SK-N-SH (cell line): Measurements from ENCODE around the gene SETD1B.

Source experiments
- CHD2 ChIP-seq: fragments of 150-350 bp; IDR thresholded peaks from 2 replicates; pipeline ENCODE4 v1.6.1; 2018; ENCODE audit warnings: low read length; ENCODE audit not compliant: partially characterized antibody
- TF ChIP-seq, protein P1 (sequence below): IDR thresholded peaks from 2 replicates; pipeline ENCODE4; 2012
- TF ChIP-seq, protein P2 (sequence below): fragments of 200-600 bp; sonication (generic); IDR thresholded peaks from 2 replicates; pipeline ENCODE4 v1.6.1; 2017; ENCODE audit warnings: antibody characterized with exemption, mild to moderate bottlenecking, moderate library complexity
- TF ChIP-seq, protein P3 (sequence below): IDR thresholded peaks from 2 replicates; pipeline ENCODE4 v1.4.0; 2012; ENCODE audit warnings: low read depth

DNA sequence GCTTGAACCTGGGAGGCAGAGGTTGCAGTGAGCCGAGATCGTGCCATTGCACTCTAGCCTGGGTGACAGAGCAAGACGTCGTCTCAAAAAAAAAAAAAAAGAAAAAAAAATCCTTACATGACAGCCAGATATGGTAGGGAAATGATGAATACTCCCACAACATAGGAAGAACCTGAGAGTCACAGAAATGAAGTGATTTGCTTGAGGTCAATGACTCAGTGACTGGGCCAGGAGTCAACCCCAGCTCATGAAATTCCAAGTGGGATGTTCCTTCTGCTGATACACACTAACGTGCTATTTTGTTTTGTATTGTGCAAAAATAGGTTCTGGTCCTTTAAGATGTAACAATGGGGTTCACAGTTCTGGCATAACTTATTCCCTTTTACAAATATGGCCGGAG, 19.3 kb upstream of the SETD1B start:
- TF ChIP-seq, protein P1, sequence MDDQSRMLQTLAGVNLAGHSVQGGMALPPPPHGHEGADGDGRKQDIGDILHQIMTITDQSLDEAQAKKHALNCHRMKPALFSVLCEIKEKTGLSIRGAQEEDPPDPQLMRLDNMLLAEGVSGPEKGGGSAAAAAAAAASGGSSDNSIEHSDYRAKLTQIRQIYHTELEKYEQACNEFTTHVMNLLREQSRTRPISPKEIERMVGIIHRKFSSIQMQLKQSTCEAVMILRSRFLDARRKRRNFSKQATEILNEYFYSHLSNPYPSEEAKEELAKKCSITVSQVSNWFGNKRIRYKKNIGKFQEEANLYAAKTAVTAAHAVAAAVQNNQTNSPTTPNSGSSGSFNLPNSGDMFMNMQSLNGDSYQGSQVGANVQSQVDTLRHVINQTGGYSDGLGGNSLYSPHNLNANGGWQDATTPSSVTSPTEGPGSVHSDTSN, result peak; percentile 55; the same call in 1 of the 2 replicates
- TF ChIP-seq, protein P2, sequence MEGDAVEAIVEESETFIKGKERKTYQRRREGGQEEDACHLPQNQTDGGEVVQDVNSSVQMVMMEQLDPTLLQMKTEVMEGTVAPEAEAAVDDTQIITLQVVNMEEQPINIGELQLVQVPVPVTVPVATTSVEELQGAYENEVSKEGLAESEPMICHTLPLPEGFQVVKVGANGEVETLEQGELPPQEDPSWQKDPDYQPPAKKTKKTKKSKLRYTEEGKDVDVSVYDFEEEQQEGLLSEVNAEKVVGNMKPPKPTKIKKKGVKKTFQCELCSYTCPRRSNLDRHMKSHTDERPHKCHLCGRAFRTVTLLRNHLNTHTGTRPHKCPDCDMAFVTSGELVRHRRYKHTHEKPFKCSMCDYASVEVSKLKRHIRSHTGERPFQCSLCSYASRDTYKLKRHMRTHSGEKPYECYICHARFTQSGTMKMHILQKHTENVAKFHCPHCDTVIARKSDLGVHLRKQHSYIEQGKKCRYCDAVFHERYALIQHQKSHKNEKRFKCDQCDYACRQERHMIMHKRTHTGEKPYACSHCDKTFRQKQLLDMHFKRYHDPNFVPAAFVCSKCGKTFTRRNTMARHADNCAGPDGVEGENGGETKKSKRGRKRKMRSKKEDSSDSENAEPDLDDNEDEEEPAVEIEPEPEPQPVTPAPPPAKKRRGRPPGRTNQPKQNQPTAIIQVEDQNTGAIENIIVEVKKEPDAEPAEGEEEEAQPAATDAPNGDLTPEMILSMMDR, result no peak
- TF ChIP-seq CHD2, result no peak
- TF ChIP-seq, protein P3, sequence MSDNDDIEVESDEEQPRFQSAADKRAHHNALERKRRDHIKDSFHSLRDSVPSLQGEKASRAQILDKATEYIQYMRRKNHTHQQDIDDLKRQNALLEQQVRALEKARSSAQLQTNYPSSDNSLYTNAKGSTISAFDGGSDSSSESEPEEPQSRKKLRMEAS, result no peak
